GM06990 (cell line): ENCODE measurements around the gene FBH1.
A peak's percentile ranks its signal among the peaks of the same experiment; 100 is the strongest.
"Not testable (repeated sequence)": the region's sequence is repeated elsewhere in the genome, so short reads cannot be mapped to it uniquely, and the experiment has no call there.

Source experiments
- DNase-seq: peaks from one replicate; pipeline ENCODE4 v3.0.0-alpha.2; 2011; ENCODE audit not compliant: insufficient read length; ENCODE audit errors: extremely low read depth
- H3K27me3 ChIP-seq: replicated peaks from 2 replicates; pipeline ENCODE4 v1.6.0; 2011; ENCODE audit warnings: low read length; ENCODE audit not compliant: control insufficient read depth, insufficient read depth
- H3K36me3 ChIP-seq: 2 replicates; pipeline ENCODE4 v1.5.1; 2011; ENCODE audit warnings: low read length; ENCODE audit not compliant: control insufficient read depth, insufficient read depth
- H3K4me3 ChIP-seq: replicated peaks from 2 replicates; pipeline ENCODE4 v1.5.1; 2011; ENCODE audit warnings: low read depth, mild to moderate bottlenecking, control low read depth, low read length
- CTCF ChIP-seq: IDR thresholded peaks from 2 replicates; pipeline ENCODE4 v1.5.1; 2011; ENCODE audit warnings: low read length, control low read depth, mild to moderate bottlenecking, inconsistent platforms; ENCODE audit not compliant: insufficient read depth, poor library complexity, severe bottlenecking

FBH1 gene

DNA sequence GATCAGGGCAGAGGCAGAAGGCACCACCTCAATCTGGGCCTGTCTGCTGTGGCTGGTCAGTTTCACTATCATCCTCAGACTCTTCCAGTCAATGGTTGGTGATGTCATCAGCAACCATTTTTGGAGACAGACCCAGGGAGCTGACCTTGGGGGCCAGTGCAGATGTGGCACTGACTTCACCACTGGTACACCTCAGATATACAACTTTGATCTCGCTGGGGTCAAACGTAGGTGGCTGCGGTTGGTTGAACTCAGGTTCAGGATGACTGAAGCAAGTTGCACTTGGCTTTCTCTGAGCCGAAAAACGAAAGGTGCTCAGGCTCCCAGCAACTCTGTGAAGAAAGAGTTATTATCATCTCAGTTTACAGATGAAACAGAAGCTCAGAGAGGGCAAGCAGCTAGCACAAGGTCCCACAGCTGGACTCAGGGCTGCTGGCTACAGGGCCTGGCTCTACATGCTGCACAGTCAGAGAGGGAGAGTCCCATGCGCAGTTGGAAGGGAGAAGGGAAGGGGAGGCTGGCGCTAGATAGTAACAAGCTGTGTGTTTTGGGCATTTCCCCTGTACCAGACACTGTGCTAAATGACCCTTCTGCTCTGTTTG lies 27.6 kb upstream of the FBH1 start:
- H3K4me3 ChIP-seq = peak overlapping the region; percentile 23
- no peaks in the 10 kb centered on the region for H3K27me3 ChIP-seq
- DNase-seq = peak; percentile 84
- no peaks in the 10 kb centered on the region for H3K36me3 ChIP-seq
- no peak for TF ChIP-seq CTCF

DNA sequence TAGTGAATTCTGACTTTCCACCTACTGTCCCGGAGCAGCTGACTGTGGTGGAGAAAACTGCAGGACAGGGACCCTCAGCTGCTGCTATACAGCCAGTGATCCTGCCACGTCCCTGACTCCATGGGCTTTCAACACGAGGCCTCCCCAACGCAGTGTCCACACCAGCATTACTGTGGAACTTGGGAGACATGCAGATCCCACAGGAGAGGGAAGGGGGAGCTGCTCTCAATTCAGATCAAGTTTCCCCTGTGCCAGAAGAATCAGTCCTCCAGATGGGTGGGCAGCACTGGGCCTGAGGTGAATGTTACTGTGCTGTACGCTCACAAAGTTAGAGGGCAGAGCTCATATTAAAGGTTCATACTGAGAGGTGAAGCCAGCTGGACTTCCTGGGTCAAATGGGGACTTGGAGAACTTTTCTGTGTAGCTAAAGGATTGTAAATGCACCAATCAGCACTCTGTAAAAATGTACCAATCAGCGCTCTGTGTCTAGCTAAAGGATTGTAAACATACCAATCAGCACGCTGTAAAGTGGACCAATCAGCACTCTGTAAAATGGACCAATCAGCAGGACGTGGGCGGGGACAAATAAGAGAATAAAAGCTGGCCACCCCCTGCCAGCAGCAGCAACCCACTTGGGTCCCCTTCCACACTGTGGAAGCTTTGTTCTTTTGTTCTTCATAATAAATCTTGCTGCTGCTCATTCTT lies 26.9 kb upstream of the FBH1 start:
- not testable (repeated sequence) for H3K27me3 ChIP-seq, H3K36me3 ChIP-seq, H3K4me3 ChIP-seq, DNase-seq

GRCh38 chr10:5866451-5867081 lies 23.5 kb upstream of the FBH1 start:
- DNase-seq, H3K27me3 ChIP-seq, H3K36me3 ChIP-seq, H3K4me3 ChIP-seq: not testable (repeated sequence)

DNA sequence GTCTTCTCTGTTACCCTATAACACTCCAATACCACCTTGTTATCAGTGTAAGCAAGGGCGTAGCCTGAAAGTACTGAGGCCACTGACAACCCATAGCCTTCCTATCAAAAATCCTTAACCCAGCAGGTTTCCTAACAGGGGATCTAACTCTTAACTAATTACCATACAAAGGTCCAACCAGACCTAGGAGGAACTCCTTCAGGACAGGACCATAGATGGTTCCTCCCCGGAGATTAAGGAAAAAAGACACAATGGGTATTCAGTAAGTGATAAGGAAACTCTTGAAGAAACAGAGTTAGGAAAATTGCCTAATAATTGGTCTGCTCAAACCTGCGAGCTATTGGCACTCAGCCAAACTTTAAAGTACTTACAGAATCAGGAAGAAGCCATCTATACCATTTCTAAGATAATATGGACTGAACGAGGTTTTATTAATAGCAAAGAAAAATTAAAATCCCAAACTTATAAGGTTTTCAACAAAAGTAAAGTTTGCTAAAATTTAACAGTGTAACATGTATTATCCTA lies 22.9 kb upstream of the FBH1 start:
- not testable (repeated sequence) for H3K27me3 ChIP-seq, H3K4me3 ChIP-seq, DNase-seq

GRCh38 chr10:5868383-5868782 lies 21.7 kb upstream of the FBH1 start:
- not testable (repeated sequence) for H3K27me3 ChIP-seq, DNase-seq, H3K36me3 ChIP-seq, H3K4me3 ChIP-seq

More for the DNA sequence above, 22.9 kb upstream of the FBH1 start:
- H3K36me3 ChIP-seq = not testable (repeated sequence)

DNA sequence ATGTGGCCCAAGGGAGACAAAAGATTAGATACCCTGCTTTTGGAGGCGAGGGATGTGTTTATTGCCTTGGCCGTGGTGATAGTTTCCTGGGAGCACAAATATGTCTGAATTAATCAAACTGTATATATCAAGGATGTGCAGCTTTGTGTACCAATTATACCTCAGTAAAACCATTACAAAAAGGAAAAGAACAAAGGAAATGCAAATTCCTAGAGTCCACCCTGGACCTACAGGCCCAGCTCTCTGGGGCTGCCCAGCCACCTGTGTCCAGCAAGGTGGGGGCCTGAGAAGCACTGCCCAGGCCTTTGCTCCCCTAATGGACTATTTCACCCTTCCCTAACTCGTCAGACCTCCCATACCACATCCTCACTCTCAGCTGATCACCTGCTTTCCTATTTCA lies 20.9 kb upstream of the FBH1 start:
- H3K27me3 ChIP-seq = no peaks in the 10 kb centered on the region
- no peak for DNase-seq
- no peak for TF ChIP-seq CTCF

GRCh38 chr10:5871596-5871995 lies 18.4 kb upstream of the FBH1 start:
- no peaks in the 10 kb centered on the region for H3K27me3 ChIP-seq
- no peak for TF ChIP-seq CTCF
- peaks cover 2% of the 10 kb centered on the region for H3K36me3 ChIP-seq
- no peak overlapping the region for H3K4me3 ChIP-seq
- no peak for DNase-seq

More for the DNA sequence above, 20.9 kb upstream of the FBH1 start:
- no peak overlapping the region for H3K4me3 ChIP-seq
- no peaks in the 10 kb centered on the region for H3K36me3 ChIP-seq
